Trophoblast cell (in vitro differentiated cells and primary cell): Measurements from ENCODE around the gene SMYD3.

ENCODE experiments used
- DNase-seq, 2 donors: peaks; one replicate each; pipeline ENCODE4 v3.0.0-alpha.2; 2016
- H2AFZ ChIP-seq: 2 replicates; pipeline ENCODE4 v1.6.1; 2013; ENCODE audit warnings: low read length, moderate library complexity, mild to moderate bottlenecking; ENCODE audit not compliant: insufficient read depth, poor library complexity
- H2AK5ac ChIP-seq: 2 replicates; pipeline ENCODE4 v1.6.1; 2013; ENCODE audit warnings: mild to moderate bottlenecking, low read length
- H2BK120ac ChIP-seq: 2 replicates; pipeline ENCODE4 v1.6.1; 2013; ENCODE audit warnings: low read length, mild to moderate bottlenecking, moderate library complexity; ENCODE audit not compliant: insufficient read depth, poor library complexity
- H2BK12ac ChIP-seq: 2 replicates; pipeline ENCODE4 v1.6.1; 2013; ENCODE audit warnings: mild to moderate bottlenecking, low read length, moderate library complexity
- H2BK5ac ChIP-seq: 2 replicates; pipeline ENCODE4 v1.6.1; 2013; ENCODE audit warnings: low read length, low read depth, moderate library complexity, mild to moderate bottlenecking; ENCODE audit not compliant: poor library complexity
- H3K14ac ChIP-seq: 2 replicates; pipeline ENCODE4 v1.6.1; 2013; ENCODE audit warnings: mild to moderate bottlenecking, low read length
- H3K18ac ChIP-seq: 2 replicates; pipeline ENCODE4 v1.6.1; 2013; ENCODE audit warnings: mild to moderate bottlenecking, low read length
- H3K23ac ChIP-seq: 2 replicates; pipeline ENCODE4 v1.6.1; 2013; ENCODE audit warnings: low read length
- H3K27ac ChIP-seq: 2 replicates; pipeline ENCODE4 v1.5.1; 2013; ENCODE audit warnings: low read depth, mild to moderate bottlenecking, inconsistent platforms, low read length, moderate library complexity
- H3K27me3 ChIP-seq: 2 replicates; pipeline ENCODE4 v1.6.1; 2013; ENCODE audit warnings: inconsistent platforms, mild to moderate bottlenecking, low read length, moderate library complexity; ENCODE audit not compliant: insufficient read depth
- H3K36me3 ChIP-seq, 2 experiments: 1 replicate in 1 of 2; 2 replicates in 1 of 2; pipeline ENCODE4 v1.6.1; 2013; ENCODE audit warnings: low read length in 2 of 2, mild to moderate bottlenecking in 2 of 2, moderate library complexity in 1 of 2; ENCODE audit not compliant: insufficient read depth in 2 of 2, control insufficient read depth in 1 of 2
- H3K4ac ChIP-seq: 2 replicates; pipeline ENCODE4 v1.6.1; 2013; ENCODE audit warnings: low read depth, mild to moderate bottlenecking, low read length, moderate library complexity
- H3K4me1 ChIP-seq, 2 experiments: 1 replicate in 1 of 2; 2 replicates in 1 of 2; pipeline ENCODE4 v1.6.1; 2013; ENCODE audit warnings: low read length in 2 of 2, mild to moderate bottlenecking in 2 of 2, moderate library complexity in 1 of 2; ENCODE audit not compliant: insufficient read depth in 2 of 2, control insufficient read depth in 1 of 2
- H3K4me2 ChIP-seq: 2 replicates; pipeline ENCODE4 v1.6.1; 2013; ENCODE audit warnings: inconsistent platforms, mild to moderate bottlenecking, low read length, moderate library complexity
- H3K4me3 ChIP-seq: 2 replicates; pipeline ENCODE4 v1.5.1; 2013; ENCODE audit warnings: mild to moderate bottlenecking, low read depth, low read length, inconsistent platforms
- H3K79me1 ChIP-seq: one replicate; pipeline ENCODE4 v1.6.1; 2013; ENCODE audit warnings: low read length
- H3K79me2 ChIP-seq: 2 replicates; pipeline ENCODE4 v1.6.1; 2013; ENCODE audit warnings: low read length, mild to moderate bottlenecking; ENCODE audit not compliant: control insufficient read depth, insufficient read depth, poor library complexity
- H3K9ac ChIP-seq: 2 replicates; pipeline ENCODE4 v1.6.1; 2013; ENCODE audit warnings: mild to moderate bottlenecking, low read length
- H3K9me3 ChIP-seq: 2 replicates; pipeline ENCODE4 v1.6.1; 2013; ENCODE audit warnings: low read depth, mild to moderate bottlenecking, control low read depth, inconsistent platforms, low read length; ENCODE audit not compliant: insufficient read depth
- H4K12ac ChIP-seq: 2 replicates; pipeline ENCODE4 v1.6.1; 2013; ENCODE audit warnings: low read depth, mild to moderate bottlenecking, low read length, moderate library complexity
- H4K8ac ChIP-seq: 2 replicates; pipeline ENCODE4 v1.6.1; 2013; ENCODE audit warnings: low read depth, mild to moderate bottlenecking, low read length, moderate library complexity
- H4K91ac ChIP-seq: one replicate; pipeline ENCODE4 v1.6.1; 2013; ENCODE audit warnings: low read depth, mild to moderate bottlenecking, low read length, moderate library complexity
- WGBS: extraction: QIAGEN DNeasy Blood & Tissue Kit; methylation state at CpG from one replicate; pipeline ENCODE4 v1.1.7; 2013; ENCODE audit warnings: missing lambda C conversion rate; ENCODE audit not compliant: insufficient read length, insufficient coverage; ENCODE audit errors: extremely low coverage; 5-methylcytosine and 5-hydroxymethylcytosine counted together

SMYD3 gene

DNA sequence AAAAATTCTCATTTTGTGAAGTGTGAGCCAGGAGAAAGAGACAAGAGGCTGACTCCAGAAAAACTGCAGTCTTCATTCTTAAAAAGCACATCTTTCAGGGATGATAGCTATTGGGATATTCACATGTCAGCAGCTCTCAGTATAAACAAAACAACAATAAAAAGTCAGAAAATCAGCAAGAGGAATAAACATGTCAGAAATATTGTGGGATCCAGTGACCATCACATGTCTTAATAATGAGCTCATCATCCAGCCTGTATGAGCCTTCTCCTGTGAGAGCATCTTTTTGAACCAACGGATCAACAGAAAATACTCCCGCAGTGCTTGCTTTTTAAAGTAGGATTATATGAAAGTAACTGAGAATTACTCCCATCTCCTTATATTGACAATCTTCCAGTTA, 241.6 kb downstream of the SMYD3 start:
- Histone ChIP-seq H4K91ac (no peak overlapping the region), H3K4ac (no peak overlapping the region), H3K79me1 (peaks cover 16% of the 10 kb centered on the region), H2BK5ac (no peak overlapping the region), H3K4me2 (no peak overlapping the region), H3K9me3 (no peaks in the 10 kb centered on the region), H2AK5ac (no peak overlapping the region), H3K14ac (no peak overlapping the region), H4K12ac (no peak overlapping the region), H4K8ac (no peak overlapping the region), H3K4me1 (peaks cover 0 to 6% of the 10 kb centered on the region in 2 experiments), H3K4me3 (no peak overlapping the region), H2BK12ac (no peak overlapping the region), H3K27ac (no peak overlapping the region), H3K79me2 (no peaks in the 10 kb centered on the region), H2AFZ (no peak overlapping the region), H3K27me3 (no peaks in the 10 kb centered on the region), H2BK120ac (peak overlapping the region; percentile 72), H3K18ac (no peak overlapping the region), H3K36me3 (peaks cover 0 to 2% of the 10 kb centered on the region in 2 experiments), H3K9ac (no peak overlapping the region), H3K23ac (no peak overlapping the region)
- no CpG with 5 or more reads among the region's 2 CpGs for WGBS
- no peak for DNase-seq

- no peak overlapping the region for H4K91ac ChIP-seq
- H2AK5ac ChIP-seq, result no peak overlapping the region
- H3K4me2 ChIP-seq, result no peak overlapping the region
- H3K4ac ChIP-seq, result no peak overlapping the region
- H3K27me3 ChIP-seq, result no peaks in the 10 kb centered on the region
- no peak overlapping the region for H3K27ac ChIP-seq
- H4K8ac ChIP-seq, result no peak overlapping the region
- no peaks in the 10 kb centered on the region for H3K79me2 ChIP-seq
- H4K12ac ChIP-seq, result no peak overlapping the region
- no peak overlapping the region for H3K4me3 ChIP-seq
- DNase-seq, result no peak
- H3K9ac ChIP-seq, result no peak overlapping the region
- no peak overlapping the region for H3K18ac ChIP-seq
- no peak overlapping the region for H2AFZ ChIP-seq
- peaks cover 0 to 8% of the 10 kb centered on the region in 2 experiments for H3K4me1 ChIP-seq
- no peak overlapping the region for H3K23ac ChIP-seq
- H3K79me1 ChIP-seq, result peaks cover 11% of the 10 kb centered on the region
- H2BK12ac ChIP-seq, result no peak overlapping the region
- H2BK120ac ChIP-seq, result no peak overlapping the region
- H3K9me3 ChIP-seq, result no peaks in the 10 kb centered on the region
- peak overlapping the region; percentile 21 for H2BK5ac ChIP-seq
- H3K14ac ChIP-seq, result no peak overlapping the region
- H3K36me3 ChIP-seq, result peaks cover 3 to 6% of the 10 kb centered on the region in 2 experiments
- no CpG with 5 or more reads among the region's 6 CpGs for WGBS
These were observed 244.8 kb downstream of the SMYD3 start for GRCh38 chr1:246262281-246262680.

GRCh38 chr1:246261639-246262038, 245.4 kb downstream of the SMYD3 start:
- no peaks in the 10 kb centered on the region for H3K27me3 ChIP-seq
- no peak overlapping the region for H4K91ac ChIP-seq
- no peak overlapping the region for H4K12ac ChIP-seq
- H2BK5ac ChIP-seq, result no peak overlapping the region
- peaks cover 0 to 8% of the 10 kb centered on the region in 2 experiments for H3K4me1 ChIP-seq
- no peak overlapping the region for H3K14ac ChIP-seq
- no peak for DNase-seq
- no peak overlapping the region for H2BK12ac ChIP-seq
- no peak overlapping the region for H3K4me2 ChIP-seq
- WGBS, result no CpG with 5 or more reads among the region's 3 CpGs
- peaks cover 11% of the 10 kb centered on the region for H3K79me1 ChIP-seq
- no peaks in the 10 kb centered on the region for H3K79me2 ChIP-seq
- peaks cover 3 to 6% of the 10 kb centered on the region in 2 experiments for H3K36me3 ChIP-seq
- no peak overlapping the region for H4K8ac ChIP-seq
- H3K27ac ChIP-seq, result no peak overlapping the region
- no peaks in the 10 kb centered on the region for H3K9me3 ChIP-seq
- no peak overlapping the region for H2BK120ac ChIP-seq
- H2AK5ac ChIP-seq, result no peak overlapping the region
- no peak overlapping the region for H3K4me3 ChIP-seq
- H2AFZ ChIP-seq, result no peak overlapping the region
- H3K4ac ChIP-seq, result no peak overlapping the region
- H3K9ac ChIP-seq, result no peak overlapping the region
- no peak overlapping the region for H3K18ac ChIP-seq
- no peak overlapping the region for H3K23ac ChIP-seq

GRCh38 chr1:246258250-246258649, 248.8 kb downstream of the SMYD3 start:
- H3K4ac ChIP-seq, result no peak overlapping the region
- no peak overlapping the region for H2AFZ ChIP-seq
- no peaks in the 10 kb centered on the region for H3K9me3 ChIP-seq
- H3K9ac ChIP-seq, result no peak overlapping the region
- no peak overlapping the region for H3K27ac ChIP-seq
- H3K4me3 ChIP-seq, result no peak overlapping the region
- peaks cover 3 to 6% of the 10 kb centered on the region in 2 experiments for H3K36me3 ChIP-seq
- H3K4me1 ChIP-seq, result peaks cover 0 to 8% of the 10 kb centered on the region in 2 experiments
- no peak overlapping the region for H3K14ac ChIP-seq
- no peak overlapping the region for H4K12ac ChIP-seq
- no peak overlapping the region for H3K23ac ChIP-seq
- no peak overlapping the region for H2BK5ac ChIP-seq
- H2BK12ac ChIP-seq, result no peak overlapping the region
- H3K79me1 ChIP-seq, result peaks cover 7% of the 10 kb centered on the region
- H3K79me2 ChIP-seq, result no peaks in the 10 kb centered on the region
- no peak overlapping the region for H4K8ac ChIP-seq
- H2AK5ac ChIP-seq, result no peak overlapping the region
- H4K91ac ChIP-seq, result no peak overlapping the region
- H3K4me2 ChIP-seq, result no peak overlapping the region
- H2BK120ac ChIP-seq, result no peak overlapping the region
- no peak overlapping the region for H3K18ac ChIP-seq
- no CpG with 5 or more reads among the region's 4 CpGs for WGBS
- no peaks in the 10 kb centered on the region for H3K27me3 ChIP-seq
- no peak for DNase-seq
